ENCODE results near the gene MYLIP.
"Not testable (repeated sequence)": the region's sequence is repeated elsewhere in the genome, so short reads cannot be mapped to it uniquely, and the experiment has no call there.

Gene MYLIP

DNA sequence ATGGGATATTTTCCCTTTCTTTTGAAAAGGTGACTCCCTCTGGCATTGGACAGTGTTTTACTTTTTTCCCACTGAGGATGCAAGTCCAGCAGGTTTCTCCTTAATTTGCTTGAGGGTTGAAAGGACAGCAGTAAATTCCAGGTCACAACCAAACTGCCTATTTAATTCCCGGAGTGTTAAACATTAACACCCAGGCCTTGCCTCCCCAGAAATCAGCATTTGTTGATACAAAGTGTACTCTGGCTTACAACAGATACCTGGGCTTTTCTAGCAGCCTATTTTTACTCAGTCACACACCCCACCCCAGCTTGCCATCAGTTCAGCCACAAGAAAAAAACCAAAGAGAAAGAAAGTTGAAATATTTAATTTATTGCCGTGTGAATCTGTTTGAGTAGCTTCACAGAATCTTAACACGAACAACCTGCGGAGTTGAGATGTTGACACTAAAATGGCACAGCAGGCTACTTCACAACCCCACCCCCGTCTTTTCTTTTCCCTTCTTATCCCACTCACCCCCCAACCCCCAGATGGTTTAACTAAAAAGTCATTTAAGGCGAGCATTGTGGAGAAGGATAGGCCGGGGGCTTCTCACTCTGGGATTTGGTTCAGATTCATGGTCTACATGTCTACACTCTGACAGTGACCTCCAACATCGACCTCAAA is 45.7 kb downstream of the MYLIP start:
- no peak for DNase-seq (ENCODE audit: low read depth)

DNA sequence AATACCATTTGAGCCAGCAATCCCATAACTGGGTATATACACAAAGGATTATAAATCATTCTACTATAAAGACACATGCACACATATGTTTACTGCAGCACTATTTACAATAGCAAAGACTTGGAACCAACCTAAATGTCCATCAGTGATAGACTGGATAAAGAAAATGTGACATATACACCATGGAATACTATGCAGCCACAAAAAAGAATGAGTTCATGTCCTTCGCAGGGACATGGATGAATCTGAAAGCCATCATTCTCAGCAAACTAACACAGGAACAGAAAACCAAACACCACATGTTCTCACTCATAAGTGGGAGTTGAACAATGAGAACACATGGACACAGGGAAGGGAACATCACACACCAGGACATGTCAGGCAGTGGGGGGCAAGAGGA is 47.7 kb downstream of the MYLIP start:
- DNase-seq (ENCODE audit: low read depth) = not testable (repeated sequence)

DNA sequence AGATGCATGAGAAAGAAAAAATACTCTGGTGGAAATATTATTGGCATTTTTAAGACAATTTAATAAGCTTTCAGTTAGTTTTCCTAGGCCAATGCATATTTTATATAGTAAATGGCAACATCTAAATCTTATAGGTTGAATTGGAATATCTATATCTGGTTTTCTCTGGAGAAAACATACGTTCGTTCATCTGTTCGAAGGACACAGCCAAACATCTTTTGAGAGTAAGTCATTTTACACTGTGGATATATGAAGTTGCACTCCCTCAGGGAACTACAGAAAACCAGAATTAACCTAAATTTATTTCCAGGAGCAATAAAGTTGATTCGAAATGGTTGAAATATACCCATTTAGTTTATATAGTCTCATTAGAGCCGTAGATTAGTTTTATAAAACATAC is 49.0 kb downstream of the MYLIP start:
- DNase-seq (ENCODE audit: low read depth) = no peak

DNA sequence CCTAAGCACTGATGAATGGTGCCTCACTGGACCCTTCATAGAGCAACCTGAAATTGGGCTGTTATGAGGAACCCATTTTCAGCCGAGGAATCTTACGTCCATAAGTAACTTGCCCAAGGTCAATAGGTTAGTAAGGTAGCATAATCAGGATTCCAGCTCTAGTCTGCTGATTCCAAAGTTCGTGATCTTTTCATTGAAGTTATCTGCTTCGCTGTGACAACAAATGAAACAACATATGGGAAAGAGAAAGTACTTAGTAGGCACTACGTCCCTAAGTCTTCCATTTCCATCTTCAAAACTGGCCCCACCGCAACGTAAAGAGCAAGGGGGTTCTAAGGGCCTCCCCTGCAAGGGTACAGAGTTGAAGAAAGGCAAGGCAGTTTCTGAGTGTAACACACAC is 49.5 kb downstream of the MYLIP start:
- DNase-seq (ENCODE audit: low read depth) = no peak

DNA sequence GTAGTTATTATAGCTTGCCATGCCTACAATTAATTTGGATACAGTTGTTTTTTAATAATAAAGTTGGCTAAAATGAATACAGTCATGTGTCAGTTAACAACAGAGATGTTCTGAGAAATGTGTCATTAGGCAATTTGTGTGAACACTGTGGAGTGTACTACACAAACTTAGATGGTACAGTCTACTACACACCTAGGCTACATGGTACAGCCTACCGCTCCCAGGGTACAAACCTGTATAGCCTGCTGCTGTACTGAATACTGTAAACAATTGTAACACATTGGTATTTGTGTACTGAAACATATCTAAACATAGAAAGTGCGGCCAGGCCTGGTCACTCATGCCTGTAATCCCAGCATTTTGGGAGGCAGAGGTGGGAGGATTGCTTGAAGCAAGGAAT is 50.2 kb downstream of the MYLIP start:
- DNase-seq (ENCODE audit: low read depth) = no peak

DNA sequence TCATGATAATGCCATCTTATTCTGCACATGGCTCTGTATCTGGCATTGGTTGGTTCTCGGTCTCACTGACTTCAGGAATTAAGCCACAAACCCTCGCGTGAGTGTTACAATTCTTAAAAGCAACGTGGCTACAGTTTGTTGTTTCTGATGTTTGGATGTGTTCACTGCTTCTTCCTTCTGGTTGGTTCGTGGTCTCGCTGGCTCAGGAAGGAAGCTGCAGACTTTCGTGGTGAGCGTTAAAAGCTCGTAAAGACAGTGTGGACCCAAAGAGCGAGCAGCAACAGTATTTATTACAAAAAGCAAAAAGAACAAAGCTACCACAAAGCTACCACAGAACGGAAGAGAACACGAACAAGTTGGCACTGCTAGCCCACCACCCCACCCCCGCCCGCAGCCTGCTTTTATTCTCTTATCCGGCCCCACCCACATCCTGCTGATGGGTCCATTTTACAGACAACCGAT is 51.1 kb downstream of the MYLIP start:
- DNase-seq (ENCODE audit: low read depth) = peak; percentile 6

DNA sequence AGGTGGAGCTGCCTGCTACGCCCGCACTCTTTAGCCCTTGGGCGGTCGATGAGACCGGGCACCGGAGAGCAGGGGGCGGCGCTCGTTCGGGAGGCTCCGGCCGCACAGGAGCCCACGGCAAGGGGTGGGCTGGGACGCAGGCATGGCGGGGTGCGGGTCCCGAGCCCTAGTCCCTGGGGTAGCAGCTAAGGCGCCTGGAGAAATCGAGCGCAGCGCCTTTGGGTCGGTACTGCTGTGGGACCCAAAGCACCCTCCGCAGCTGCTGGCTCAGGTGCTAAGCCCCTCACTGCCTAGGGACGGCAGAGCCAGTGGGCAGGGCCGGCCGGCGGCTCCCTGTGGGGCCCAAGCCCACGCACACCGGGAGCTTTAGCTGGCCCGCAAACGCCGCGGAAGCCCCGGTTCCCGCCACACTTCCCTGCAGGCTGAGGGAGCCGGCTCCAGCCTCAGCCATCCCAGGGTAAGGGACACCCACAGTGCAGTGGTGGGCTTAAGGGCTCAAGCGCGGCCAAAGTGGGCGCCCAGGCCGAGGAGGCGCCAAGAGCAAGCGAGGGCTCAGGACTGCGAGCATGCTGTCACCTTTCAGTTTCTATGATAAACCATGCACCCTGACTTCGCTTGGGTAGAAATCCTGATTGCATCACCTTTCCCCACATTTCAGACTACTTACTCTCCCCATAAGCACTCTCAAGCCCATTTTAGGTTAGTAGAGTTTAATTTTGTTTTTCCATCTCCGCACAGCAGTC is 52.0 kb downstream of the MYLIP start:
- no peak for DNase-seq (ENCODE audit: low read depth)

DNA sequence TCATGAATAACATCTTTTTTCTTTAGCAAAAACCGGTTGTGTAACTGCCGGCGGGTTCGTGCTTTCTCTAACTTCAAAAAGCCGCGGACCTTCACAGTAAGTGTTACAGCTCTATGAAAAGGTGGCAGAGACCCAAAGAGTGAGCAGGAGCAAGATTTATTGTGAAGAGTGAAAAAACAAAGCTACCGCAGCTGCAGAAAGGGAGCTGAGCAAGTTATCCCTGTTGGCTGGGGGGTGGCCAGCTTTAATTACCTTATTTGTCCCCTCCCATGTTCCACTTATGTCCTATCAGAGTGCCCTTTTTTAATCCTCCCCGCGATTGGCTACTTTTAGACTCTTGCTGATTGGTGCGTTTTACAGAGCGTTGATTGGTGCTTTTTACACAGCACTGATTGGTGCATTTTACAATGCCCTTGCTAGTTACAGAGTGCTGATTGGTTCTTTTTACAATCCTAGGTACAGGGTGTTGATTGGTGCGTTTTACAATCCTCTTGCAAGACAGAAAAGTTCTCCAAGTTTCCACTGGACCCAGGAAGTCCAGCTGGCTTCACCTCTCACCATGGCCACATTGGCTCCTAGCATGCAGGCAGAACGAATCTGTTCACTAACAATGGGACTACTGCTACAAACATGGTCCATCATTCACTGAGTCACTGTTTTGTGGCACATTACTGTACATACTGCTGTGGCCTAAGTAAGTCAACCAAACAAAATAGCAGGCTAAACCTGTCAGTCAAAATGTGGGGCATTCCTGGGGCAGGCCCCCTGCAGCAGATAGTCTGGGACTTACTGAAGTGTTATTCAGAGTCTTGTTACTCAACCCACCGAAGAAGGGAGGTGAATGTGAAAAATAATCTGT is 52.8 kb downstream of the MYLIP start:
- DNase-seq (ENCODE audit: low read depth) = no peak

DNA sequence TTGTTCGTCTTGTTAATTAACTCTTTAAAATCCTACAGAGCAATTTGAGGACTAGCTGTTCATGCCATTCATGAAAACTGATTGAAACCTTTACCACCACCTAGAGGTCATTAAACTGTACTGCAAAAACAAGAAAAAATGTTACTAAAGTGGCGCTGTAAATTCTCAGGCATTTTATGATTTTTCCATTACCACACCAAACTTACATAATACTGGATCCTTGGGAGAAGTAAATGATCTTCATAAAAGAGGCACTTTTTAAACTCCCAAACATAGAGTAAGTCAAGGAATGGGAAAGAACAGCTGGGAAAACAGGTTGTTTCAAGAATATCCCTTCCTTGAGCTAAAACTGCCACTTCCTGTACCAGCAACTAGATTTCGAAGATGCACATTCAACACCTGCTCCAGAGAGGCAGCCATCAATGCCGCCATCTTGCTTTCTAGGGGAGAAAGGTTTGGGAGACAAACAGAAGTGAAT is 54.3 kb downstream of the MYLIP start:
- no peak for DNase-seq (ENCODE audit: low read depth)

DNA sequence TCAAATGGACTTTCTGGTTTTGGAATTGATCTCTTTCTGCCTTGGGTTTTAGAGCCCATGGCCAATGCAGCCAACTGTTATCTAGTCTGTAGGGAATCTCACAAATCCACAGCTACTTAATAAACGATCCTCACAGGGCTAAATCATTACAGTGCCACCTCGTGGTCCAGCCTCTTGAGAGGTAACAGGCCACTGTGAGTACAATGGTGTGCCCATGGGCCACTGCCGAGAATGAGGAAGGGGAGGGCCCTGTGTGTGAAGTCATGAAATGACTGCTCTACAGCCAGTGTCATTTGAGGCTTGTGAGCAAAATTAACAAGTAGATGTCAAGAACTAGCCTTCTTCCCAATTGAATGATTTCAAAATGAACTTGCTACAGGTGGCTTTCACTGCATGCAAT is 55.2 kb downstream of the MYLIP start:
- DNase-seq (ENCODE audit: low read depth) = no peak

DNA sequence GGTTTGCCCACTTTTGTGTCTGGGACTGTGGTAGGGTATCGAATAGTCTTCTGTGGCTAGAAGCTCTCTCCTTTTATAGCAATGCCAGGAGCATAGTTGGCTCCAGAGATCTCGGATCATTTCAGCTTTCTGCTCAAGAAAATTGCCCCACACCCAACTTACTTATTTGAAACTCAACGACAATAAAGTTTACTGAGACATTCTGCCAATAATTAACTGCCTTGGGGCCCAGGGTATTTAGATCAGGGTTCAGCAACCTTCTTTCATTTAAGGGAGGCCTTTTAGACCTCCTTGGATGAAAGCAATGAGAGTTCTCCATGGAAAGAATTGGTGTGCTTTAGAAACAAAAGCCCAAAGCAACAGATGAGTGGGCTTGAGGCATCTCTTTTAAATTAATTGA is 55.7 kb downstream of the MYLIP start:
- DNase-seq (ENCODE audit: low read depth) = no peak

DNA sequence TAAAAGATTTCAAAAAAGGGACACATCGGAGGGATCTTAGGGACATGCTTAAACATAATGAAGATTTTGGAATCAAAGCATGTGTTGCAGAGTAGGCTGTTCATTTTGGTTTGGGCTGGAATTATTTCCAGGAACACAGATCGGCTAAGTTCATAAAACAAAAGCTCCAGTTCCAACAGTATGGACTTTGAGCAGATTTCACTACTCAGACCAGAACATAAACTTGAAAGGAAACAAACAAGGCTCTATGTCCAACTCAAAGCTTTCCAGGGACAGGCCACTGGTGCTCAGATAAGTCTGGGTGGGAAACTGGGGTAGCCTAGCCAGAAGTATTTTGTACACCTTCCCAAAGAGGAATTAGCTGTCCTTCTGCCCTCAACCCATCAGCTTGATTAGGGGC is 58.3 kb downstream of the MYLIP start:
- DNase-seq (ENCODE audit: low read depth) = no peak

DNA sequence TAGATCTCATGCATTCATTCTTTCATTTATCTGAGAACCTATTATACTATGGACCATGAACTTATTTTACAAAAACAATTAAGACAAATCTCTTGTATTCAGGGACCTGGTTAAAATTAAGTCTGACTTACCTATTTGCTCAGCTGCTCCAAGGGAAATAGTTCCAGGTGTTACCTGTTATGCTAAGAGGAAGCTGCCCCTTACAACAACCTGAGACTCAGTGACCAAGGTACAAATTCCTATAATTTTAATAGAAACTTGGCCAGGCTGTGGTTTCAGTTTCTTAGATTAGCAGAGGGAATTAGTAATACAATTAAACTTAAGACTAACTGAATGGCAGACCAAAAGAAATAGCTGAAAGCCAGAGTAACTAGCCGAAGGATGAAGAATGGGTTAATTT is 61.3 kb downstream of the MYLIP start:
- no peak for DNase-seq (ENCODE audit: low read depth)

DNA sequence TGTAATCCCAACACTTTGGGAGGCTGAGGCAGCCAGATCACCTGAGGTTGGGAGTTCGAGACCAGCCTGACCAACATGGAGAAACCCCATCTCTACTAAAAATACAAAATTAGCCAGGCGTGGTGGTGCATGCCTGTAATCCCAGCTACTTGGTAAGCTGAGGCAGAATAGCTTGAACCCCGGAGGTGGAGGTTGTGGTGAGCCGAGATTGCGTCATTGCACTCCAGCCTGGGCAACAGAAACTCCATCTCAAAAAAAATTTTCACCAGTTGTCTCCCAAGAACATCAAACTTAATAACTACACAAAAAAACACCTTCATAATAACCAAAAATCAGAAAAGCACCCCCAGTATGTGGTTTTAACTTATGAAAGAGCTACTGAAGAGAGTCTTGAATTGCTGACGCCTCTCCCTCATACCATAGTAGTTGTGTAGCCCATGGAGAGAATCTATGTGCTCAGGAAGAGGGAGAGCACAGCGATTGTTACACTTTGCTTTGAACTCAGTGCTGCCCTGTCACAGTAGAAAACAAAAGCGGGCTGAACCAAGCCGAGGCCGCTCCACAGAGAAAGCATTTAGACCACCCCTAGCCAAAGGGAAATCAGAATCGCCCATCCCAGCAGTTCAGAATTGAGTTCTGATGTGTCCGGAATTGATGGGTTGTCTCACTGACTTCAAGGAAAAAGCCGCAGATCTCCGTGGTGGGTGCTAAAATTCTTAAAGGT is 67.5 kb downstream of the MYLIP start:
- no peak for DNase-seq (ENCODE audit: low read depth)

DNA sequence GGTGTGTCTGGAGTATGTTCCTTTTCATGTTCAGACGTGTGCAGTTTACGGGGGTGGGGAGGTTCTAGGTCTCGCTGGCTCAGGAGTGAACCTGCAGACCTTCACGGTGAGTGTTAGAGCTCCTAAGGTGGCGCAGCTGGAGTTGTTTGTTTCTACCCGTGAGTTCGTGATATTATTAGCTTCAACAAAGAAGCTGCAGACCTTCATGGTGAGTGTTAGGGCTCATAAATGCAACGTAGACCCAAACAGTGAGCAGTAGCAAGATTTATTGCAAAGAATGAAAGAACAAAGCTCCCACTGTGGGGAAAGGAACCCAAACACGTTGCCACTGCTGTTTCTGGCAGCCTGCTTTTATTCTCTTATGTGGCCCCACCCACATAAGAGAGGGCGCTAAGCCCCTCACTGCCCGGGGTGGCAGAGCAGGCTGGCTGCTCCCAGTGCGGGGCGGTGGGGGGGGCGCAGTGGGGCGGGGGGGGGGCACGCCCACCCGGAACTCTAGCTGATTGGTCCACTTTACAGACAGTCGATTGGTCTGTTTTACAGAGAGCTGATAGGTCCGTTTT is 68.2 kb downstream of the MYLIP start:
- no peak for DNase-seq (ENCODE audit: low read depth)
